Endothelial cell (in vitro differentiated cells): ENCODE results near the gene TAAR8. TPM values are rescaled to one million over a fixed set of nuclear protein-coding genes. Genes with fewer than 3 reads are reported as not detected.

ENCODE experiments used
- DNase-seq: peaks from one replicate; pipeline ENCODE4 v3.0.0; 2021; ENCODE audit warnings: low spot score
- H3K27ac Mint-ChIP-seq: one replicate; pipeline ENCODE4 v1.8.0; 2021; ENCODE audit warnings: mixed read lengths, inconsistent platforms; ENCODE audit not compliant: unreplicated experiment
- H3K27me3 Mint-ChIP-seq: one replicate; pipeline ENCODE4 v1.8.0; 2021; ENCODE audit warnings: mild to moderate bottlenecking, moderate library complexity, mixed read lengths, inconsistent platforms; ENCODE audit not compliant: unreplicated experiment
- H3K36me3 Mint-ChIP-seq: one replicate; pipeline ENCODE4 v1.8.0; 2021; ENCODE audit warnings: mild to moderate bottlenecking, low read depth, mixed read lengths, inconsistent platforms; ENCODE audit not compliant: unreplicated experiment
- H3K4me1 Mint-ChIP-seq: one replicate; pipeline ENCODE4 v1.8.0; 2021; ENCODE audit warnings: mild to moderate bottlenecking, mixed read lengths, inconsistent platforms; ENCODE audit not compliant: unreplicated experiment
- H3K4me3 Mint-ChIP-seq: one replicate; pipeline ENCODE4 v1.8.0; 2021; ENCODE audit warnings: mild to moderate bottlenecking, mixed read lengths, inconsistent platforms; ENCODE audit not compliant: unreplicated experiment
- H3K9me3 Mint-ChIP-seq: one replicate; pipeline ENCODE4 v1.8.0; 2021; ENCODE audit warnings: mixed read lengths, inconsistent platforms; ENCODE audit not compliant: unreplicated experiment
- total RNA-seq: library from RNA; stranded (reverse); fragmentation: NEBNext Ultra II Directional; extraction: Animal tissue kit (Norgen Biotek cat#: 25700); gene quantifications from one replicate; pipeline ENCODE4 v1.2.1, GENCODE V29; 2021; ENCODE audit not compliant: unreplicated experiment
- TF ChIP-seq, protein P1 (sequence below): fragments of 200-600 bp; sonication (generic); IDR thresholded peaks from one replicate; pipeline ENCODE4 v1.5.0; 2021; ENCODE audit warnings: antibody characterized with exemption; ENCODE audit not compliant: unreplicated experiment

Gene TAAR8
- total RNA-seq, 1 donor from 2014 or later, result not detected

- TF ChIP-seq, protein P1, sequence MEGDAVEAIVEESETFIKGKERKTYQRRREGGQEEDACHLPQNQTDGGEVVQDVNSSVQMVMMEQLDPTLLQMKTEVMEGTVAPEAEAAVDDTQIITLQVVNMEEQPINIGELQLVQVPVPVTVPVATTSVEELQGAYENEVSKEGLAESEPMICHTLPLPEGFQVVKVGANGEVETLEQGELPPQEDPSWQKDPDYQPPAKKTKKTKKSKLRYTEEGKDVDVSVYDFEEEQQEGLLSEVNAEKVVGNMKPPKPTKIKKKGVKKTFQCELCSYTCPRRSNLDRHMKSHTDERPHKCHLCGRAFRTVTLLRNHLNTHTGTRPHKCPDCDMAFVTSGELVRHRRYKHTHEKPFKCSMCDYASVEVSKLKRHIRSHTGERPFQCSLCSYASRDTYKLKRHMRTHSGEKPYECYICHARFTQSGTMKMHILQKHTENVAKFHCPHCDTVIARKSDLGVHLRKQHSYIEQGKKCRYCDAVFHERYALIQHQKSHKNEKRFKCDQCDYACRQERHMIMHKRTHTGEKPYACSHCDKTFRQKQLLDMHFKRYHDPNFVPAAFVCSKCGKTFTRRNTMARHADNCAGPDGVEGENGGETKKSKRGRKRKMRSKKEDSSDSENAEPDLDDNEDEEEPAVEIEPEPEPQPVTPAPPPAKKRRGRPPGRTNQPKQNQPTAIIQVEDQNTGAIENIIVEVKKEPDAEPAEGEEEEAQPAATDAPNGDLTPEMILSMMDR, result no peak
- no peak overlapping the region for H3K27ac Mint-ChIP-seq
- no peaks in the 10 kb centered on the region for H3K9me3 Mint-ChIP-seq
- no peaks in the 10 kb centered on the region for H3K36me3 Mint-ChIP-seq
- H3K27me3 Mint-ChIP-seq, result no peaks in the 10 kb centered on the region
- no peaks in the 10 kb centered on the region for H3K4me1 Mint-ChIP-seq
- no peak for DNase-seq
- H3K4me3 Mint-ChIP-seq, result no peak overlapping the region
Observed at GRCh38 chr6:132566404-132566803, 13.9 kb downstream of the TAAR8 start.

GRCh38 chr6:132567566-132567965 is 15.1 kb downstream of the TAAR8 start:
- Mint-ChIP-seq H3K27ac (no peak overlapping the region), H3K9me3 (no peaks in the 10 kb centered on the region), H3K4me3 (no peak overlapping the region), H3K36me3 (no peaks in the 10 kb centered on the region), H3K27me3 (no peaks in the 10 kb centered on the region), H3K4me1 (no peaks in the 10 kb centered on the region)
- TF ChIP-seq, protein P1, result no peak
- DNase-seq, result no peak

DNA sequence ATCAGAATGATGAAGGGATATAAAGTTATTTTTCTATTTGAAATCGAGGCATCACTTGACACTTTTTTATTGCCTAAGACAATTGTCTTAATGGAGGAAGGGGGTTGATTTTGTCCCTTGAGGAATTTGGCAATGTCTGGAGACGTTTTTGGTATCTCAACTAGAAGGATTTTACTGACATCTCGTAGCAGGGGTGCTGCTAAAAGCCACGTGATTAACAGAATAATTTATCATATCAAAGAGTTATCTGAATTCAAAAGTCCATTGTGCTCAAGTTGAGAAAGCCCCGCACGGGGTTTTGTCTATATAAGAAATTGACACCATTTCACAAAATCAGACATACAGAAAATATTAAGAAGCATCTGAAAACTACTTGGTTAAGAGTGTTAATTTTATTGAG is 16.1 kb downstream of the TAAR8 start:
- no peak for DNase-seq
- H3K4me1 Mint-ChIP-seq, result no peaks in the 10 kb centered on the region
- H3K9me3 Mint-ChIP-seq, result no peaks in the 10 kb centered on the region
- no peak overlapping the region for H3K4me3 Mint-ChIP-seq
- TF ChIP-seq, protein P1, result no peak
- H3K27me3 Mint-ChIP-seq, result no peaks in the 10 kb centered on the region
- H3K27ac Mint-ChIP-seq, result no peak overlapping the region
- H3K36me3 Mint-ChIP-seq, result no peaks in the 10 kb centered on the region

DNA sequence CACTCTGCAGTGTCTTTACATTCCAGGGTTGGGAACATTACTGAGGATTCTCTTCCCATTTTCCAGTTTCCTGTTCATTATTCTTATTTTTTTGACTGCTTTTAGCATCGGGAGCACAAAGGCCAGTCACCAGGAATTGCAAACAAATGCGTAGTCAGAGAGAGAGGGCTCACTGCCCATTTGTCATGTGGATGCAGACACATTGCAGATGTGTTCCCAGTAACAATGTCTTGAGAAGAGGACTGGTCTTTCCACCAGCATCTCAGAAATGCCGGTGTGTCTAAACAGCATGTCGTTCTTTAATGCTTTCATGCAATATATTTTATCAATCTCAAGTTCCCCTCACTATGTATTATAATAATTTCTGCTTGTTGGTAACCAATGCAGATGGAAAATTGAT is 16.7 kb downstream of the TAAR8 start:
- no peaks in the 10 kb centered on the region for H3K27me3 Mint-ChIP-seq
- no peak for DNase-seq
- no peaks in the 10 kb centered on the region for H3K36me3 Mint-ChIP-seq
- H3K27ac Mint-ChIP-seq, result no peak overlapping the region
- H3K4me1 Mint-ChIP-seq, result no peaks in the 10 kb centered on the region
- no peaks in the 10 kb centered on the region for H3K9me3 Mint-ChIP-seq
- no peak overlapping the region for H3K4me3 Mint-ChIP-seq
- TF ChIP-seq, protein P1, result no peak

- Mint-ChIP-seq H3K36me3 (no peaks in the 10 kb centered on the region), H3K27ac (no peak within 1 kb of the TSS), H3K4me3 (no peak within 1 kb of the TSS), H3K27me3 (no peaks in the 10 kb centered on the region), H3K4me1 (no peaks in the 10 kb centered on the region), H3K9me3 (no peaks in the 10 kb centered on the region)
- TF ChIP-seq, protein P1, result no peak
- DNase-seq, result no peak
Observed at GRCh38 chr6:132570221-132570777, 17.8 kb downstream of the TAAR8 start, which contains the start of gene TAAR6. TAAR6 (plus strand) TSS chr6:132570322; CDS start chr6:132570322, 0 bp downstream.
